Measurements from ENCODE around the gene DNMT3B. TPM values are rescaled to one million over a fixed set of nuclear protein-coding genes. Genes with fewer than 3 reads are reported as not detected.

Gene DNMT3B
- total RNA-seq, 4 donors from 2014 or later, result 0.20 to 0.39 (median 0.30) TPM

DNA sequence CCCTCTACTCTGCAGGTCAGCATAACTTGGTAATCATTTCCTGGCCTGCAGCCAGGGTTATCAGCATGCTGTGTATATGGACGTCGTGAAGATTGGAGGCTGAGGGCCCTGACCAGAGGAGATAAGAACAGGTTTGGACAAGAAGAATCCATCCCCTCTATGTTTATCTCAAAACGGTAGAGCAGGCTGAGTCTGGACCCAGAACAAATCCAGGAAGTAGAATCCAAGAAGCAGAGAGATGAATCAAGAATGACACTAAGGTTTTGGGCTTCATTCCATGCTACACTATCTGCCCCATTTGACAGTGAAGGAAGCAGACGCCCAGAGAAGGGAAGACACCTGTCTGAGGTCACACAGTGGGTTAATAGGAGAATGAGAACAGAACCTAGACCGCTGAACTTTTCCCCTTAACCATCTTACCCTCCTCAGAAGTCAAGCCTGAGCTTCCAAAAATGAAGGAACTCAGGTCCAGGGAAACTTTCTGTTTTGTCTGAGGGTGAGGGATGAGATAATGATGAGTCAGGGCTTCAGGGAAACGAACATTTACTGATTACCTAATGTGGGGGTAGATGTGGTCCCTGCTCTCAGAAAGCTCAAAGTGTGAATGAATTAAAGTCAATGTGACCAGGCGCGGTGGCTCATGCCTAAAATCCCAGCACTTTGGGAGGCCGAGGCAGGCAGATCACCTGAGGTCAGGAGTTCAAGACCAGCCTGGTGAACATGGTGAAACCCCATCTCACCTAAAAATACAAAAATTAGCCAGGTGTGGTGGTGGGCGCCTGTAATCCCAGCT lies 9.5 kb upstream of the DNMT3B start:
- H3K4me3 ChIP-seq, result no peak overlapping the region
- TF ChIP-seq, protein P1, sequence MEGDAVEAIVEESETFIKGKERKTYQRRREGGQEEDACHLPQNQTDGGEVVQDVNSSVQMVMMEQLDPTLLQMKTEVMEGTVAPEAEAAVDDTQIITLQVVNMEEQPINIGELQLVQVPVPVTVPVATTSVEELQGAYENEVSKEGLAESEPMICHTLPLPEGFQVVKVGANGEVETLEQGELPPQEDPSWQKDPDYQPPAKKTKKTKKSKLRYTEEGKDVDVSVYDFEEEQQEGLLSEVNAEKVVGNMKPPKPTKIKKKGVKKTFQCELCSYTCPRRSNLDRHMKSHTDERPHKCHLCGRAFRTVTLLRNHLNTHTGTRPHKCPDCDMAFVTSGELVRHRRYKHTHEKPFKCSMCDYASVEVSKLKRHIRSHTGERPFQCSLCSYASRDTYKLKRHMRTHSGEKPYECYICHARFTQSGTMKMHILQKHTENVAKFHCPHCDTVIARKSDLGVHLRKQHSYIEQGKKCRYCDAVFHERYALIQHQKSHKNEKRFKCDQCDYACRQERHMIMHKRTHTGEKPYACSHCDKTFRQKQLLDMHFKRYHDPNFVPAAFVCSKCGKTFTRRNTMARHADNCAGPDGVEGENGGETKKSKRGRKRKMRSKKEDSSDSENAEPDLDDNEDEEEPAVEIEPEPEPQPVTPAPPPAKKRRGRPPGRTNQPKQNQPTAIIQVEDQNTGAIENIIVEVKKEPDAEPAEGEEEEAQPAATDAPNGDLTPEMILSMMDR (IDR thresholded peaks at IDR 0.05 in 4 of 5, conservative IDR thresholded peaks at IDR 0.05 in 1 of 5), result no peak
- TF ChIP-seq POLR2A (IDR thresholded peaks at IDR 0.05), result no peak
- no peak overlapping the region for H3K27ac ChIP-seq
- H3K27me3 ChIP-seq, result no peaks in the 10 kb centered on the region
- DNase-seq, result no peak
- H3K36me3 ChIP-seq, result no peaks in the 10 kb centered on the region
- in situ Hi-C loops (cut with MboI; ENCODE audit: low sequenced_read_pairs in 4 of 4) (no loop called here), intact Hi-C loops (cut with DNase I; ENCODE audit: low total_unique reads) (no loop called here)
- no peak for ATAC-seq
- no peaks in the 10 kb centered on the region for H3K9me3 ChIP-seq
- no peaks in the 10 kb centered on the region for H3K4me1 ChIP-seq

DNA sequence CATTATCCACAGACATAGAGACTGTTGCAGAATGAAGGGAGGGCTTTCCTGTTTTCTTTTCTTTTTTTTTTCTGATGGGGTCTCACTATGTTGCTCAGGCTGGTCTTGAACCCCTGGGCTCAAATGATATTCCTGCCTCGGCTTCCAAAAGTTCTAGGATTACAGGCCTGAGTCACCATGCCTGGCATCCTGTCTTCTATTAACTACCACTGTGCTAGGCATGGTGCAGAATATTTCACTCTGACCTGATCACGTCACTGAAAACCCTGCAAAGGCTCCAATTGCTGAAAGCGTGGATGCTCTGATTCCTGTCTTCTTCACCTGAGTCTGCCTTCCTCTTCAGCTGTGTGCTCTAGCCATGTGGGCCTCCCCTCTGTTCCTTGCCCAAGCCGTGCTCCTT lies 8.5 kb upstream of the DNMT3B start:
- intact Hi-C loops (cut with DNase I; ENCODE audit: low total_unique reads) (no loop called here), in situ Hi-C loops (cut with MboI; ENCODE audit: low sequenced_read_pairs in 4 of 4) (no loop called here)
- no peak for ATAC-seq
- no peaks in the 10 kb centered on the region for H3K36me3 ChIP-seq
- DNase-seq, result no peak
- H3K9me3 ChIP-seq, result no peaks in the 10 kb centered on the region
- H3K4me1 ChIP-seq, result no peaks in the 10 kb centered on the region
- TF ChIP-seq, protein P1 (IDR thresholded peaks at IDR 0.05 in 4 of 5, conservative IDR thresholded peaks at IDR 0.05 in 1 of 5), result no peak
- no peak for TF ChIP-seq POLR2A (IDR thresholded peaks at IDR 0.05)
- no peaks in the 10 kb centered on the region for H3K27me3 ChIP-seq
- H3K27ac ChIP-seq, result no peak overlapping the region
- no peak overlapping the region for H3K4me3 ChIP-seq

DNA sequence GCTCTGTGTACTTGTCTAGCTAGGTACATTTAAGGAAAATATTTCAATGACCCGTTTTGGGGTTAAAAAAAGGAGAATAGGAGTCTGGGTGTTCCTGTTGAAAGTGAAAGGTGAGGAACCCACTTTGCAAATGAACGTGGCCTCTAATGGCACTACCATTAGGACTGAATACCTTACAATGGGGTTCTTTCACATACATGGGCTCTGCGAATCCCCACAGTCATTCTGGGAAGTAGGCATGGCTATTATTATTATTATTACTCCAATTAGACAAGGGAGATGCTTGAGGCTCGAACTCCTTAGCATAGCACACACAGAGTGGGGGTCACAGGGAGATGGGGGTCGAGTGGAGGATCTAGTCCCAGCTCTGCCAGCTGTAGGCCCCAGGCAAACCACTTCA lies 6.0 kb upstream of the DNMT3B start:
- intact Hi-C loops (cut with DNase I; ENCODE audit: low total_unique reads), result no loop called here
- Histone ChIP-seq H3K36me3 (no peaks in the 10 kb centered on the region), H3K4me1 (no peaks in the 10 kb centered on the region), H3K27me3 (no peaks in the 10 kb centered on the region), H3K27ac (no peak overlapping the region), H3K9me3 (no peaks in the 10 kb centered on the region), H3K4me3 (no peak overlapping the region)
- no peak for ATAC-seq
- no peak for DNase-seq
- no peak for TF ChIP-seq POLR2A (IDR thresholded peaks at IDR 0.05)
- TF ChIP-seq, protein P1 (IDR thresholded peaks at IDR 0.05 in 4 of 5, conservative IDR thresholded peaks at IDR 0.05 in 1 of 5), result no peak
- in situ Hi-C loops (cut with MboI; ENCODE audit: low sequenced_read_pairs in 4 of 4), result no loop called here

DNA sequence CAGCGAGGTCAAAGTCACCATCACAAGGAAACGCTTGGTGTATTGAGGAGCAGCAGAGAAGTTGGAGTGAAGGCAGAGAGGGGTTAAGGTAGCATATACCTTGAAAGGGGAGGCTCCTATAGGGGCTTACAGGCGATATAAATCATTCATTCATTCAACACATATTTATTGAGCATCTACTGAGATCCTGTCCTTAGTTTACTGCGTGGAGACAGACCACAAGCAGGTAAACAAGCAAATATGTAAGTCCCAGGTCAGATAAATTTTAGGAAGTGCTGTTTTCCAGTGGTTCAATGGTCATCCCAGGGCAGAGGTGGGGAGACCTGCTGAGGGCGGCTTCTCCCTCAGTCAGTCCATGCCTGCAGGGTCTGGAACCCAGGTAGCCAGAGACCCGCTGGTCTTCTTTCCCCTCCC lies 761 bp upstream of the DNMT3B start:
- H3K27me3 ChIP-seq, result no peaks in the 10 kb centered on the region
- intact Hi-C loops (cut with DNase I; ENCODE audit: low total_unique reads), result no loop called here
- no peaks in the 10 kb centered on the region for H3K9me3 ChIP-seq
- no peak for ATAC-seq
- TF ChIP-seq, protein P1 (IDR thresholded peaks at IDR 0.05 in 4 of 5, conservative IDR thresholded peaks at IDR 0.05 in 1 of 5), result no peak
- no peak for TF ChIP-seq POLR2A (IDR thresholded peaks at IDR 0.05)
- H3K4me3 ChIP-seq, result peak overlapping the region; percentile 68 to 89 (median 76)
- no peaks in the 10 kb centered on the region for H3K36me3 ChIP-seq
- peaks cover 9% of the 10 kb centered on the region in 2 donors for H3K4me1 ChIP-seq
- no peak for DNase-seq
- H3K27ac ChIP-seq, result no peak overlapping the region
- in situ Hi-C loops (cut with MboI; ENCODE audit: low sequenced_read_pairs in 4 of 4), result no loop called here

All from gastrocnemius medialis (tissue), 4 donors.